WERI-Rb-1 (cell line): ENCODE data around the gene PRSS12.
A peak's percentile ranks its signal among the peaks of the same experiment; 100 is the strongest.

Source experiments
- DNase-seq: peaks from one replicate; pipeline ENCODE4 v3.0.0-alpha.2; 2020
- H3K27ac ChIP-seq: fragments of 250-450 bp; sonication (Bioruptor Pico); 2 replicates; pipeline ENCODE4 v1.5.1; 2020; ENCODE audit warnings: mild to moderate bottlenecking, moderate library complexity
- H3K27me3 ChIP-seq: fragments of 250-450 bp; sonication (Bioruptor Pico); 2 replicates; pipeline ENCODE4 v1.5.1; 2021; ENCODE audit warnings: mild to moderate bottlenecking, low read depth, moderate library complexity; ENCODE audit not compliant: insufficient read depth, severe bottlenecking
- H3K36me3 ChIP-seq: fragments of 250-450 bp; sonication (Bioruptor Pico); 2 replicates; pipeline ENCODE4 v1.5.1; 2020; ENCODE audit warnings: mild to moderate bottlenecking, moderate library complexity
- H3K4me3 ChIP-seq: 2 replicates; pipeline ENCODE4 v1.5.1; 2011; ENCODE audit warnings: low read depth, mild to moderate bottlenecking, control low read depth, low read length
- H3K9me3 ChIP-seq: fragments of 250-450 bp; sonication (Bioruptor Pico); 2 replicates; pipeline ENCODE4 v1.5.1; 2021; ENCODE audit warnings: mild to moderate bottlenecking, moderate library complexity; ENCODE audit not compliant: severe bottlenecking
- TF ChIP-seq, protein P1 (sequence below): IDR thresholded peaks from 2 replicates; pipeline ENCODE4 v1.5.1; 2011; ENCODE audit warnings: low read depth, mild to moderate bottlenecking, control low read depth, inconsistent platforms, low read length

The PRSS12 gene

GRCh38 chr4:118361192-118361591 lies 8.4 kb upstream of the PRSS12 start:
- no peak for DNase-seq
- H3K27me3 ChIP-seq: no peaks in the 10 kb centered on the region
- no peaks in the 10 kb centered on the region for H3K36me3 ChIP-seq
- H3K9me3 ChIP-seq: peaks cover 2% of the 10 kb centered on the region
- TF ChIP-seq, protein P1, sequence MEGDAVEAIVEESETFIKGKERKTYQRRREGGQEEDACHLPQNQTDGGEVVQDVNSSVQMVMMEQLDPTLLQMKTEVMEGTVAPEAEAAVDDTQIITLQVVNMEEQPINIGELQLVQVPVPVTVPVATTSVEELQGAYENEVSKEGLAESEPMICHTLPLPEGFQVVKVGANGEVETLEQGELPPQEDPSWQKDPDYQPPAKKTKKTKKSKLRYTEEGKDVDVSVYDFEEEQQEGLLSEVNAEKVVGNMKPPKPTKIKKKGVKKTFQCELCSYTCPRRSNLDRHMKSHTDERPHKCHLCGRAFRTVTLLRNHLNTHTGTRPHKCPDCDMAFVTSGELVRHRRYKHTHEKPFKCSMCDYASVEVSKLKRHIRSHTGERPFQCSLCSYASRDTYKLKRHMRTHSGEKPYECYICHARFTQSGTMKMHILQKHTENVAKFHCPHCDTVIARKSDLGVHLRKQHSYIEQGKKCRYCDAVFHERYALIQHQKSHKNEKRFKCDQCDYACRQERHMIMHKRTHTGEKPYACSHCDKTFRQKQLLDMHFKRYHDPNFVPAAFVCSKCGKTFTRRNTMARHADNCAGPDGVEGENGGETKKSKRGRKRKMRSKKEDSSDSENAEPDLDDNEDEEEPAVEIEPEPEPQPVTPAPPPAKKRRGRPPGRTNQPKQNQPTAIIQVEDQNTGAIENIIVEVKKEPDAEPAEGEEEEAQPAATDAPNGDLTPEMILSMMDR: no peak
- no peak overlapping the region for H3K4me3 ChIP-seq
- no peak overlapping the region for H3K27ac ChIP-seq

- TF ChIP-seq, protein P1: no peak
- H3K9me3 ChIP-seq: peaks cover 2% of the 10 kb centered on the region
- no peak for DNase-seq
- H3K27me3 ChIP-seq: no peaks in the 10 kb centered on the region
- H3K36me3 ChIP-seq: no peaks in the 10 kb centered on the region
- H3K27ac ChIP-seq: no peak overlapping the region
- no peak overlapping the region for H3K4me3 ChIP-seq
Measured at GRCh38 chr4:118360106-118360505, 7.3 kb upstream of the PRSS12 start.

GRCh38 chr4:118357601-118358000 lies 4.8 kb upstream of the PRSS12 start:
- H3K9me3 ChIP-seq: peaks cover 2% of the 10 kb centered on the region
- H3K36me3 ChIP-seq: no peaks in the 10 kb centered on the region
- TF ChIP-seq, protein P1: no peak
- H3K27ac ChIP-seq: no peak overlapping the region
- no peak overlapping the region for H3K4me3 ChIP-seq
- no peak for DNase-seq
- no peaks in the 10 kb centered on the region for H3K27me3 ChIP-seq

DNA sequence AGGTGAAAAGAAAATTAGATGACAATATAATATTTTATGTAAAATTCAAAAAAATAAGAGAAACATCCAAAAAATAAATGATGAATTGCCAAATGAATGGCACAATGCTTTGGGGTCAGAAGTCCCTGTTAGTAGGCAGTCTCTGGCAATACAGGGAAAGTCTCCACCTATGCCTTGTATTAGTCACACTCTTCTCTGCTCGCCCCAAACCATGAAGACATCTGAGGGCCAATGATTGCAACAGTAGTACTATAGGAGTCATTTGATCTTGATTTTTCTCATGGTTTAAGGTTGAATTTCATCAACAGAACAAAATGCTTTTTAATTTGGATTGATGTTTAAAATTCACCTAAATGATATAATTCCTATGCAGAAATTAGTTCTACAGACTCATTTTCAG lies 3.9 kb upstream of the PRSS12 start:
- Histone ChIP-seq H3K27me3 (no peaks in the 10 kb centered on the region), H3K4me3 (no peak overlapping the region), H3K27ac (no peak overlapping the region), H3K9me3 (peaks cover 2% of the 10 kb centered on the region), H3K36me3 (no peaks in the 10 kb centered on the region)
- no peak for DNase-seq
- TF ChIP-seq, protein P1: no peak

DNA sequence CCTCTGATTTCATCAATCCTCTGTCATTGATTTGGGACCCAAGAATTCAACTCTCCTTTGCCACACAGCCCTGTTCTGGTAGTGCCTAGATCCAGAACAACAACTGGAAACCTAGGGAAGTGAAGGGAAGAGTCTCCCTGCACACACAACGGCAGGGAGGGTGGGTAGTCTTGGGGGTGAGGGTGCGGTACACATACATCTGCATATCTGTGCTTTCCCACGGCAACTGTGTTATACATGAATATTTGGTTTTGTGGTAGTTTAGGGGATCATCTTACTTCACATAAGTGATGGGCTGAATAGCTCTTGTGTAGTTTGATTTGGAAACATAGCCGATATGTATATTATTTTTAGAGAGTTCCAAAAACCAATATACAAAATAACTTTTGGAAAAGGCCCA lies 3.3 kb upstream of the PRSS12 start:
- H3K27ac ChIP-seq: no peak overlapping the region; the same call in 1 of the 2 replicates
- TF ChIP-seq, protein P1: no peak
- DNase-seq: no peak
- no peaks in the 10 kb centered on the region for H3K36me3 ChIP-seq
- H3K4me3 ChIP-seq: no peak overlapping the region
- H3K27me3 ChIP-seq: no peaks in the 10 kb centered on the region
- H3K9me3 ChIP-seq: no peaks in the 10 kb centered on the region

- Histone ChIP-seq H3K4me3 (no peak overlapping the region), H3K9me3 (no peaks in the 10 kb centered on the region), H3K27ac (peak overlapping the region; percentile 40), H3K36me3 (peaks cover 6% of the 10 kb centered on the region), H3K27me3 (no peaks in the 10 kb centered on the region)
- no peak for DNase-seq
- TF ChIP-seq, protein P1: no peak
Measured at GRCh38 chr4:118354913-118355312, 2.1 kb upstream of the PRSS12 start.
